IMR-90 (cell line): Measurements from ENCODE around the gene DDA1. TPM values are rescaled to one million over a fixed set of nuclear protein-coding genes. Genes with fewer than 3 reads are reported as not detected.
A peak's percentile ranks its signal among the peaks of the same experiment; 100 is the strongest.

ENCODE experiments used
- ATAC-seq: fragments of 200-7000 bp; cut with Tn5 transposase; 2 replicates; pipeline ENCODE4 v1.9.1; 2020; ENCODE audit warnings: low read depth, mild to moderate bottlenecking, moderate library complexity
- BruUV-seq: library from RNA; stranded (reverse); fragments of 400-500 nt; replicated peaks from 2 replicates; lab custom pipeline; 2021; lab: Mats Ljungman, UMichigan
- CTCF ChIA-PET: fragments of 300-600 bp; formaldehyde crosslinking; extraction: SDS; loops from one replicate; lab custom pipeline; 2021; ENCODE audit warnings: antibody characterized with exemption; lab: Yijun Ruan, JAX
- POLR2A ChIA-PET: fragments of 300-600 bp; sonication (Branson Sonifier 250); formaldehyde crosslinking; loops from one replicate; lab custom pipeline; 2022; ENCODE audit warnings: antibody characterized with exemption; ENCODE audit not compliant: unreplicated experiment; lab: Charles Lee
- DNase-seq: peaks from one replicate; pipeline ENCODE4 v3.0.0; 2013
- H2AFZ ChIP-seq: replicated peaks from 2 replicates; pipeline ENCODE3; 2013; ENCODE audit warnings: low read length, mild to moderate bottlenecking; ENCODE audit not compliant: poor library complexity
- H2AK5ac ChIP-seq: 2 replicates; pipeline ENCODE4 v1.6.1; 2013; ENCODE audit warnings: low read depth, low read length, inconsistent platforms
- H2AK9ac ChIP-seq: replicated peaks from 2 replicates; pipeline ENCODE3; 2013; ENCODE audit warnings: mild to moderate bottlenecking, low read depth, low read length, moderate library complexity; ENCODE audit not compliant: poor library complexity
- H2BK120ac ChIP-seq: 2 replicates; pipeline ENCODE4 v1.6.1; 2013; ENCODE audit warnings: low read depth, low read length, inconsistent platforms
- H2BK15ac ChIP-seq: 3 replicates; pipeline ENCODE4 v1.6.1; 2013; ENCODE audit warnings: low read depth, low read length, inconsistent platforms
- H2BK20ac ChIP-seq: 2 replicates; pipeline ENCODE4 v1.6.1; 2013; ENCODE audit warnings: low read depth, mild to moderate bottlenecking, inconsistent platforms, low read length, moderate library complexity
- H2BK5ac ChIP-seq: 2 replicates; pipeline ENCODE4 v1.6.1; 2013; ENCODE audit warnings: mild to moderate bottlenecking, low read depth, low read length, inconsistent platforms; ENCODE audit not compliant: poor library complexity, severe bottlenecking
- H3K14ac ChIP-seq: replicated peaks from 2 replicates; pipeline ENCODE4 v1.6.1; 2013; ENCODE audit warnings: low read depth, low read length, inconsistent platforms
- H3K18ac ChIP-seq: 2 replicates; pipeline ENCODE4 v1.6.1; 2013; ENCODE audit warnings: low read depth, low read length, control low read depth
- H3K23ac ChIP-seq: 2 replicates; pipeline ENCODE4 v1.6.1; 2013; ENCODE audit warnings: low read depth, low read length, inconsistent platforms
- H3K27ac ChIP-seq: 2 replicates; pipeline ENCODE4 v1.5.1; 2013; ENCODE audit warnings: mild to moderate bottlenecking, control low read depth, low read length; ENCODE audit not compliant: insufficient read depth
- H3K27me3 ChIP-seq: 2 replicates; pipeline ENCODE4 v1.6.1; 2013; ENCODE audit warnings: low read length; ENCODE audit not compliant: control insufficient read depth, insufficient read depth
- H3K36me3 ChIP-seq: 2 replicates; pipeline ENCODE4 v1.6.1; 2013; ENCODE audit warnings: low read length, mixed read lengths; ENCODE audit not compliant: control insufficient read depth, insufficient read depth
- H3K4ac ChIP-seq: 2 replicates; pipeline ENCODE4 v1.6.1; 2013; ENCODE audit warnings: low read depth, low read length, inconsistent platforms
- H3K4me1 ChIP-seq: 2 replicates; pipeline ENCODE4 v1.6.1; 2013; ENCODE audit warnings: low read length, mixed read lengths; ENCODE audit not compliant: control insufficient read depth, insufficient read depth
- H3K4me2 ChIP-seq: 2 replicates; pipeline ENCODE4 v1.6.1; 2013; ENCODE audit warnings: low read depth, mild to moderate bottlenecking, control low read depth, low read length, moderate library complexity
- H3K4me3 ChIP-seq: 2 replicates; pipeline ENCODE4 v1.5.1; 2013; ENCODE audit warnings: low read depth, mild to moderate bottlenecking, control low read depth, low read length, moderate library complexity; ENCODE audit not compliant: insufficient read depth
- H3K56ac ChIP-seq: 2 replicates; pipeline ENCODE4 v1.6.1; 2013; ENCODE audit warnings: low read length, inconsistent platforms; ENCODE audit not compliant: insufficient read depth; ENCODE audit errors: extremely low read depth
- H3K79me1 ChIP-seq, 2 experiments: 2 replicates each; pipeline ENCODE4 v1.6.1; 2013; ENCODE audit warnings: low read length in 2 of 2, inconsistent platforms in 1 of 2, low read depth in 1 of 2
- H3K9ac ChIP-seq: 2 replicates; pipeline ENCODE4 v1.6.1; 2013; ENCODE audit warnings: low read depth, low read length, control low read depth
- H3K9me1 ChIP-seq: 2 replicates; pipeline ENCODE4 v1.6.1; 2013; ENCODE audit warnings: low read length, inconsistent platforms; ENCODE audit not compliant: insufficient read depth
- H3K9me3 ChIP-seq: 2 replicates; pipeline ENCODE4 v1.6.1; 2013; ENCODE audit warnings: low read length; ENCODE audit not compliant: control insufficient read depth, insufficient read depth
- H4K20me1 ChIP-seq: 2 replicates; pipeline ENCODE4 v1.6.1; 2013; ENCODE audit warnings: low read length, inconsistent platforms; ENCODE audit not compliant: insufficient read depth
- H4K5ac ChIP-seq: 2 replicates; pipeline ENCODE4 v1.6.1; 2013; ENCODE audit warnings: mild to moderate bottlenecking, low read depth, low read length, control low read depth
- H4K8ac ChIP-seq, 2 experiments: 2 replicates each; pipeline ENCODE4 v1.6.1; 2013; ENCODE audit warnings: low read depth in 2 of 2, low read length in 2 of 2, control low read depth in 1 of 2, inconsistent platforms in 1 of 2
- H4K91ac ChIP-seq: 2 replicates; pipeline ENCODE4 v1.6.1; 2013; ENCODE audit warnings: low read depth, low read length, inconsistent platforms; ENCODE audit not compliant: insufficient read depth
- BHLHE40 ChIP-seq: fragments of 150-350 bp; IDR thresholded peaks from 2 replicates; pipeline ENCODE4 v1.6.1; 2016; ENCODE audit warnings: mild to moderate bottlenecking, low read depth, low read length
- CEBPB ChIP-seq: IDR thresholded peaks from 2 replicates; pipeline ENCODE4 v1.6.1; 2012; ENCODE audit warnings: low read depth, low read length, improper control_type of control experiment
- CHD1 ChIP-seq: IDR thresholded peaks from 2 replicates; pipeline ENCODE4 v1.6.1; 2012; ENCODE audit warnings: low read depth, low read length, improper control_type of control experiment
- FOS ChIP-seq: fragments of 150-350 bp; IDR thresholded peaks from 2 replicates; pipeline ENCODE4 v1.6.1; 2016; ENCODE audit warnings: low read depth, low read length
- MAFK ChIP-seq: IDR thresholded peaks from 2 replicates; pipeline ENCODE4 v1.6.1; 2012; ENCODE audit warnings: low read depth, low read length, improper control_type of control experiment
- MAZ ChIP-seq: IDR thresholded peaks from 2 replicates; pipeline ENCODE4 v1.6.1; 2012; ENCODE audit warnings: low read depth, mild to moderate bottlenecking, low read length, improper control_type of control experiment, moderate library complexity, borderline replicate concordance
- MXI1 ChIP-seq: IDR thresholded peaks from 2 replicates; pipeline ENCODE4 v1.6.1; 2012; ENCODE audit warnings: low read depth, mild to moderate bottlenecking, low read length, moderate library complexity, borderline replicate concordance
- NFE2L2 ChIP-seq: fragments of 150-350 bp; IDR thresholded peaks from 2 replicates; pipeline ENCODE4 v1.6.1; 2016; ENCODE audit warnings: low read depth, mild to moderate bottlenecking, low read length
- POLR2A ChIP-seq: IDR thresholded peaks from 2 replicates; pipeline ENCODE4 v1.6.1; 2012; ENCODE audit warnings: mild to moderate bottlenecking, low read depth, low read length
- RAD21 ChIP-seq: IDR thresholded peaks from 2 replicates; pipeline ENCODE4 v1.6.1; 2012; ENCODE audit warnings: low read length, improper control_type of control experiment
- RCOR1 ChIP-seq: IDR thresholded peaks from 2 replicates; pipeline ENCODE4 v1.6.1; 2012; ENCODE audit warnings: mild to moderate bottlenecking, low read length, improper control_type of control experiment; ENCODE audit not compliant: insufficient replicate concordance
- RFX5 ChIP-seq: IDR thresholded peaks from 2 replicates; pipeline ENCODE4 v1.8.0; 2012; ENCODE audit warnings: low read depth, mild to moderate bottlenecking, low read length, moderate library complexity
- SMC3 ChIP-seq: fragments of 150-350 bp; IDR thresholded peaks from 2 replicates; pipeline ENCODE4 v1.6.1; 2016; ENCODE audit warnings: low read depth, mild to moderate bottlenecking, antibody characterized with exemption, low read length, moderate library complexity
- USF2 ChIP-seq: fragments of 150-350 bp; IDR thresholded peaks from 2 replicates; pipeline ENCODE4 v1.6.1; 2017; ENCODE audit warnings: mild to moderate bottlenecking, antibody characterized with exemption, low read length, low read depth
- WGBS, 2 experiments: methylation state at CpG; one replicate each; pipeline versions ENCODE4 v1.1.5 to v1.1.7; 2013; ENCODE audit warnings: missing lambda C conversion rate in 2 of 2; ENCODE audit not compliant: insufficient read length in 1 of 2; ENCODE audit errors: extremely low coverage in 2 of 2; 5-methylcytosine and 5-hydroxymethylcytosine counted together
- dilution Hi-C: fragments of 300-500 bp; cut with HindIII; formaldehyde crosslinking; loops from one replicate; pipeline ENCODE4 v1.14.3; 2018; ENCODE audit warnings: low sequenced_read_pairs; ENCODE audit not compliant: unreplicated experiment
- in situ Hi-C: fragments of 300-500 bp; cut with MboI; formaldehyde crosslinking; loops from 3 replicates; pipeline ENCODE4 v1.14.3; 2019; ENCODE audit warnings: low sequenced_read_pairs, inconsistent platforms, mixed read lengths
- intact Hi-C: fragments of 100-400 bp; cut with micrococcal nuclease; formaldehyde crosslinking; loops from 2 replicates; pipeline ENCODE4 v1.10.0; 2022
- polyA plus RNA-seq, 3 experiments: library from polyadenylated mRNA; depleted of rRNA; stranded (reverse); fragments of >200 nt; gene quantifications; 2 replicates each; pipeline ENCODE4 v1.2.3, GENCODE V29; 2012; ENCODE audit warnings: low replicate concordance in 1 of 3
- total RNA-seq: library from RNA; depleted of rRNA; stranded (reverse); fragments of >200 nt; gene quantifications from 2 replicates; pipeline ENCODE4 v1.2.3, GENCODE V29; 2012
- TF ChIP-seq, protein P1 (sequence below): conservative IDR thresholded peaks from 2 replicates; pipeline ENCODE4 v1.5.1; 2012; ENCODE audit warnings: mild to moderate bottlenecking, low read depth, low read length, improper control_type of control experiment
- TF ChIP-seq, protein P2 (sequence below): fragments of 150-350 bp; IDR thresholded peaks from 2 replicates; pipeline ENCODE4 v1.6.1; 2016; ENCODE audit warnings: low read depth, mild to moderate bottlenecking, low read length, moderate library complexity, borderline replicate concordance

Gene DDA1
- total and polyA plus RNA-seq, 2 of the 4 experiments (the other 2 are of a cell fraction), result 33.7 to 87.2 TPM

DNA sequence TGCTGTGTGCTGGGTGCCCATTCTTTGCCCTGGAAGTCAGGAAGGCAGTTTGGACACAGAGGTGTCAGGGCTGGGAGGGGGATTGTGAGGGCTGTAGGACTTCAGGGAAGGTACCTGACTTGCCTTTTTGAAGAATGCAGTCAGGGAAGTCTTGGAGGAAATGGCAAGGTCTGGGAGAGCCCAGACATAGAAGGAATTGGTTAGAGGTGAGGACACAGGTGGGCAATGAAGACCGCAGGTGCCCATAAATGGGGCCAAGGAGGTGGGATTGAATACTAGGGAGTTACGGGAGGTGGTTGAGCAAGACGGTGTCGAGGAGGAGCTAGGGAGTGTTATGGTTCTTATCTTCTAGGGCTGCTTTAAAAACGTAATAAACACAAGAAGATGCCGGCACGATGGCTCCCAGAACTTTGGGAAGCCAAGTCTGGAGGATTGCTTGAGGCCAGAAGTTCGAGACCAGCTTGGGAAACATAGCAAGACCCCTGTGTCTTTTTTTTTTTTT, 1.4 kb upstream of the DDA1 start:
- Histone ChIP-seq H3K56ac (no peak overlapping the region), H3K14ac (no peak overlapping the region), H3K9me3 (no peaks in the 10 kb centered on the region), H4K91ac (no peak overlapping the region), H3K9ac (no peak overlapping the region), H2BK20ac (no peak overlapping the region), H4K8ac (peak overlapping the region in 1 of 2 experiments; percentile 6; a peak in 1 of 4 replicates), H2AK9ac (peak overlapping the region; percentile 76), H3K27me3 (no peaks in the 10 kb centered on the region), H3K4me2 (no peak overlapping the region), H3K4me1 (peaks cover 15% of the 10 kb centered on the region), H3K23ac (peak overlapping the region; percentile 13; the same call in 1 of the 2 replicates), H3K9me1 (peaks cover 31% of the 10 kb centered on the region), H3K36me3 (peaks cover 7% of the 10 kb centered on the region), H2AFZ (no peak overlapping the region), H3K4me3 (no peak overlapping the region), H2BK5ac (no peak overlapping the region), H3K18ac (no peak overlapping the region), H4K5ac (no peak overlapping the region), H4K20me1 (peaks cover 21% of the 10 kb centered on the region), H3K4ac (no peak overlapping the region), H2AK5ac (no peak overlapping the region), H3K79me1 (peaks cover 20 to 66% of the 10 kb centered on the region in 2 experiments), H2BK15ac (no peak overlapping the region), H2BK120ac (no peak overlapping the region), H3K27ac (no peak overlapping the region)
- 90% methylated on average over 4 of the region's 8 CpGs; no CpG with 5 or more reads in 1 of the 2 experiments for WGBS, 2 experiments
- dilution Hi-C loops, result no loop called here
- ChIA-PET POLR2A (no interaction called here), CTCF (no interaction called here)
- intact Hi-C loops, result no loop called here
- TF ChIP-seq NFE2L2 (no peak), SMC3 (no peak), RFX5 (no peak), MAZ (no peak), FOS (no peak), CHD1 (no peak), CEBPB (no peak), RAD21 (no peak), RCOR1 (no peak), POLR2A (no peak), BHLHE40 (no peak), MAFK (no peak), USF2 (no peak), MXI1 (no peak)
- TF ChIP-seq, protein P1, sequence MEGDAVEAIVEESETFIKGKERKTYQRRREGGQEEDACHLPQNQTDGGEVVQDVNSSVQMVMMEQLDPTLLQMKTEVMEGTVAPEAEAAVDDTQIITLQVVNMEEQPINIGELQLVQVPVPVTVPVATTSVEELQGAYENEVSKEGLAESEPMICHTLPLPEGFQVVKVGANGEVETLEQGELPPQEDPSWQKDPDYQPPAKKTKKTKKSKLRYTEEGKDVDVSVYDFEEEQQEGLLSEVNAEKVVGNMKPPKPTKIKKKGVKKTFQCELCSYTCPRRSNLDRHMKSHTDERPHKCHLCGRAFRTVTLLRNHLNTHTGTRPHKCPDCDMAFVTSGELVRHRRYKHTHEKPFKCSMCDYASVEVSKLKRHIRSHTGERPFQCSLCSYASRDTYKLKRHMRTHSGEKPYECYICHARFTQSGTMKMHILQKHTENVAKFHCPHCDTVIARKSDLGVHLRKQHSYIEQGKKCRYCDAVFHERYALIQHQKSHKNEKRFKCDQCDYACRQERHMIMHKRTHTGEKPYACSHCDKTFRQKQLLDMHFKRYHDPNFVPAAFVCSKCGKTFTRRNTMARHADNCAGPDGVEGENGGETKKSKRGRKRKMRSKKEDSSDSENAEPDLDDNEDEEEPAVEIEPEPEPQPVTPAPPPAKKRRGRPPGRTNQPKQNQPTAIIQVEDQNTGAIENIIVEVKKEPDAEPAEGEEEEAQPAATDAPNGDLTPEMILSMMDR, result no peak
- TF ChIP-seq, protein P2, sequence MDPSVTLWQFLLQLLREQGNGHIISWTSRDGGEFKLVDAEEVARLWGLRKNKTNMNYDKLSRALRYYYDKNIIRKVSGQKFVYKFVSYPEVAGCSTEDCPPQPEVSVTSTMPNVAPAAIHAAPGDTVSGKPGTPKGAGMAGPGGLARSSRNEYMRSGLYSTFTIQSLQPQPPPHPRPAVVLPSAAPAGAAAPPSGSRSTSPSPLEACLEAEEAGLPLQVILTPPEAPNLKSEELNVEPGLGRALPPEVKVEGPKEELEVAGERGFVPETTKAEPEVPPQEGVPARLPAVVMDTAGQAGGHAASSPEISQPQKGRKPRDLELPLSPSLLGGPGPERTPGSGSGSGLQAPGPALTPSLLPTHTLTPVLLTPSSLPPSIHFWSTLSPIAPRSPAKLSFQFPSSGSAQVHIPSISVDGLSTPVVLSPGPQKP, result no peak
- in situ Hi-C loops, result no loop called here
- no TSS peak for BruUV-seq
- DNase-seq (no peak), ATAC-seq (no peak)
